ENCODE measurements around the gene WNT7A.

- TF ChIP-seq EZH2 (IDR thresholded peaks at IDR 0.05; ENCODE audit: insufficient read depth, poor library complexity, severe bottlenecking) (no peak), EZH2phosphoT487 (IDR thresholded peaks at IDR 0.05; ENCODE audit: insufficient read depth, low read depth) (no peak)
These were observed 913 bp upstream of the WNT7A start for GRCh38 chr3:13880811-13881156.
